Liver (tissue), 3 donors: Measurements from ENCODE around the gene CSNK1G1.

Source experiments
- HNF4A ChIP-seq, 2 donors: conservative IDR thresholded peaks; 2 replicates each; pipeline ENCODE4 v1.6.1; 2016; ENCODE audit warnings: antibody characterized with exemption in 2 of 2, mild to moderate bottlenecking in 2 of 2
- JUND ChIP-seq, 2 donors: IDR thresholded peaks; 2 replicates each; pipeline ENCODE4 v1.6.1; 2016; ENCODE audit warnings: antibody characterized with exemption in 2 of 2
- RAD21 ChIP-seq, 2 donors: IDR thresholded peaks; 2 replicates each; pipeline ENCODE4 v1.6.1; 2016; ENCODE audit warnings: antibody characterized with exemption in 2 of 2, mild to moderate bottlenecking in 2 of 2
- SP1 ChIP-seq: IDR thresholded peaks from 2 replicates; pipeline ENCODE4 v1.6.1; 2018; ENCODE audit warnings: antibody characterized with exemption, mild to moderate bottlenecking
- YY1 ChIP-seq: IDR thresholded peaks from 2 replicates; pipeline ENCODE4 v1.6.1; 2016; ENCODE audit warnings: antibody characterized with exemption, mild to moderate bottlenecking
- TF ChIP-seq, protein P1 (sequence below): fragments of 150-350 bp; IDR thresholded peaks from 2 replicates; pipeline ENCODE4 v1.5.1; 2017; ENCODE audit warnings: improper control_type of control experiment, low read depth, low read length; ENCODE audit not compliant: missing input control
- TF ChIP-seq, protein P2 (sequence below): IDR thresholded peaks from 2 replicates; pipeline ENCODE4 v1.6.1; 2016; ENCODE audit warnings: antibody characterized with exemption
- TF ChIP-seq, protein P3 (sequence below): IDR thresholded peaks from 2 replicates; pipeline ENCODE4 v1.6.1; 2016; ENCODE audit warnings: antibody characterized with exemption
- TF ChIP-seq, protein P4 (sequence below): IDR thresholded peaks from 2 replicates; pipeline ENCODE4 v1.6.1; 2016; ENCODE audit warnings: antibody characterized with exemption, mild to moderate bottlenecking
- donor health status: healthy.
- donor health status: healthy.

DNA sequence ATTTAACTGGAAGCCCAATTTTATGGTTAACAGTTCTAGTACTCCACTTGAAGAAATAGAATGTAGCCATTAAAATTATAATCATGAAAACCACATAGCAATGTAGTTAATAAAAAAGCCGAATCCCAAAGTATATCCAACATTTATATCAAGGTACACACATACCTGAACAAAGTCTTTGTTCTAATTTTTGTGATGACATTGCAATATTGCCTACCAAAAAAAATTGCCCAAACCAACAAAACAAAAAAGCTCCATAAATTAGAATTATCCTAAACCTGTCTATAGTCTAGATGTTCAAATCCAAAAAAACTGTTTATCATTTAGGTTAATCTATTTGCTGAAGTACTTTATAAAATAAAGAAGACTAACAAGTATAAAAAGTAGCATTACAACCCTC, 70.8 kb downstream of the CSNK1G1 start:
- TF ChIP-seq, protein P1, sequence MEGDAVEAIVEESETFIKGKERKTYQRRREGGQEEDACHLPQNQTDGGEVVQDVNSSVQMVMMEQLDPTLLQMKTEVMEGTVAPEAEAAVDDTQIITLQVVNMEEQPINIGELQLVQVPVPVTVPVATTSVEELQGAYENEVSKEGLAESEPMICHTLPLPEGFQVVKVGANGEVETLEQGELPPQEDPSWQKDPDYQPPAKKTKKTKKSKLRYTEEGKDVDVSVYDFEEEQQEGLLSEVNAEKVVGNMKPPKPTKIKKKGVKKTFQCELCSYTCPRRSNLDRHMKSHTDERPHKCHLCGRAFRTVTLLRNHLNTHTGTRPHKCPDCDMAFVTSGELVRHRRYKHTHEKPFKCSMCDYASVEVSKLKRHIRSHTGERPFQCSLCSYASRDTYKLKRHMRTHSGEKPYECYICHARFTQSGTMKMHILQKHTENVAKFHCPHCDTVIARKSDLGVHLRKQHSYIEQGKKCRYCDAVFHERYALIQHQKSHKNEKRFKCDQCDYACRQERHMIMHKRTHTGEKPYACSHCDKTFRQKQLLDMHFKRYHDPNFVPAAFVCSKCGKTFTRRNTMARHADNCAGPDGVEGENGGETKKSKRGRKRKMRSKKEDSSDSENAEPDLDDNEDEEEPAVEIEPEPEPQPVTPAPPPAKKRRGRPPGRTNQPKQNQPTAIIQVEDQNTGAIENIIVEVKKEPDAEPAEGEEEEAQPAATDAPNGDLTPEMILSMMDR, result no peak
- TF ChIP-seq, protein P2, sequence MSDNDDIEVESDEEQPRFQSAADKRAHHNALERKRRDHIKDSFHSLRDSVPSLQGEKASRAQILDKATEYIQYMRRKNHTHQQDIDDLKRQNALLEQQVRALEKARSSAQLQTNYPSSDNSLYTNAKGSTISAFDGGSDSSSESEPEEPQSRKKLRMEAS, result no peak
- TF ChIP-seq HNF4A (conservative IDR thresholded peaks at IDR 0.05) (no peak), YY1 (no peak), SP1 (no peak), RAD21 (IDR thresholded peaks at IDR 0.05) (no peak), JUND (IDR thresholded peaks at IDR 0.05) (no peak)
- TF ChIP-seq, protein P3, sequence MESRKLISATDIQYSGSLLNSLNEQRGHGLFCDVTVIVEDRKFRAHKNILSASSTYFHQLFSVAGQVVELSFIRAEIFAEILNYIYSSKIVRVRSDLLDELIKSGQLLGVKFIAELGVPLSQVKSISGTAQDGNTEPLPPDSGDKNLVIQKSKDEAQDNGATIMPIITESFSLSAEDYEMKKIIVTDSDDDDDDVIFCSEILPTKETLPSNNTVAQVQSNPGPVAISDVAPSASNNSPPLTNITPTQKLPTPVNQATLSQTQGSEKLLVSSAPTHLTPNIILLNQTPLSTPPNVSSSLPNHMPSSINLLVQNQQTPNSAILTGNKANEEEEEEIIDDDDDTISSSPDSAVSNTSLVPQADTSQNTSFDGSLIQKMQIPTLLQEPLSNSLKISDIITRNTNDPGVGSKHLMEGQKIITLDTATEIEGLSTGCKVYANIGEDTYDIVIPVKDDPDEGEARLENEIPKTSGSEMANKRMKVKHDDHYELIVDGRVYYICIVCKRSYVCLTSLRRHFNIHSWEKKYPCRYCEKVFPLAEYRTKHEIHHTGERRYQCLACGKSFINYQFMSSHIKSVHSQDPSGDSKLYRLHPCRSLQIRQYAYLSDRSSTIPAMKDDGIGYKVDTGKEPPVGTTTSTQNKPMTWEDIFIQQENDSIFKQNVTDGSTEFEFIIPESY, result no peak
- TF ChIP-seq, protein P4, sequence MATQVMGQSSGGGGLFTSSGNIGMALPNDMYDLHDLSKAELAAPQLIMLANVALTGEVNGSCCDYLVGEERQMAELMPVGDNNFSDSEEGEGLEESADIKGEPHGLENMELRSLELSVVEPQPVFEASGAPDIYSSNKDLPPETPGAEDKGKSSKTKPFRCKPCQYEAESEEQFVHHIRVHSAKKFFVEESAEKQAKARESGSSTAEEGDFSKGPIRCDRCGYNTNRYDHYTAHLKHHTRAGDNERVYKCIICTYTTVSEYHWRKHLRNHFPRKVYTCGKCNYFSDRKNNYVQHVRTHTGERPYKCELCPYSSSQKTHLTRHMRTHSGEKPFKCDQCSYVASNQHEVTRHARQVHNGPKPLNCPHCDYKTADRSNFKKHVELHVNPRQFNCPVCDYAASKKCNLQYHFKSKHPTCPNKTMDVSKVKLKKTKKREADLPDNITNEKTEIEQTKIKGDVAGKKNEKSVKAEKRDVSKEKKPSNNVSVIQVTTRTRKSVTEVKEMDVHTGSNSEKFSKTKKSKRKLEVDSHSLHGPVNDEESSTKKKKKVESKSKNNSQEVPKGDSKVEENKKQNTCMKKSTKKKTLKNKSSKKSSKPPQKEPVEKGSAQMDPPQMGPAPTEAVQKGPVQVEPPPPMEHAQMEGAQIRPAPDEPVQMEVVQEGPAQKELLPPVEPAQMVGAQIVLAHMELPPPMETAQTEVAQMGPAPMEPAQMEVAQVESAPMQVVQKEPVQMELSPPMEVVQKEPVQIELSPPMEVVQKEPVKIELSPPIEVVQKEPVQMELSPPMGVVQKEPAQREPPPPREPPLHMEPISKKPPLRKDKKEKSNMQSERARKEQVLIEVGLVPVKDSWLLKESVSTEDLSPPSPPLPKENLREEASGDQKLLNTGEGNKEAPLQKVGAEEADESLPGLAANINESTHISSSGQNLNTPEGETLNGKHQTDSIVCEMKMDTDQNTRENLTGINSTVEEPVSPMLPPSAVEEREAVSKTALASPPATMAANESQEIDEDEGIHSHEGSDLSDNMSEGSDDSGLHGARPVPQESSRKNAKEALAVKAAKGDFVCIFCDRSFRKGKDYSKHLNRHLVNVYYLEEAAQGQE, result no peak
